Measurements from ENCODE around the gene SPTLC2. TPM values are rescaled to one million over a fixed set of nuclear protein-coding genes. Genes with fewer than 3 reads are reported as not detected.

Gene SPTLC2
- total and polyA plus RNA-seq, 4 donors, result 2.3 to 45.4 (median 20.5) TPM

DNA sequence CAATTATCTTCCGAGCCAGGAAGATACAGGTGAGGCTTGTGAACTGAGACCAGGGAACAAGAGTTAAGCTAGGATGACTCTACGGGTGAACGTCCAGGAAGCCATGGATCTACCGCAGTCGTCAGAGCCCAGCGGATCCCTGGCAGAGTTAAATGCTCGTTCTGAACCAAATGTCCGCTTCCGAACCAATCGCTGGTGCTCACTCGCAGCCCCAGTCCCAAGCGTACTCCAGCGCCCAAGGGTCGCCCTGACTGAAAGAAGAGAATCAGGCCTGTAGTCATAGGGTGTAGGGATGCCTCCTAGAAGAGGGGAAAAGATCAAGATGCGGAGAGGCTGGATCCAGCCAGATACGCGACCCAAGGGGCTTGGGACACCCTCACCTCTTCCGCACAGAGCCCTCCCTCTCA lies 159.3 kb downstream of the SPTLC2 start:
- WGBS, 2 donors, result 0% methylated on average over 18 of the region's 18 CpGs
- no peaks in the 10 kb centered on the region for H3K4me1 ChIP-seq (ENCODE audit: control insufficient read depth in 1 of 2, insufficient read depth in 2 of 2, low read length in 2 of 2)
- ATAC-seq (ENCODE audit: low FRiP score), result peak; percentile 2
- H3K9me3 ChIP-seq (ENCODE audit: control insufficient read depth, low read length), result no peaks in the 10 kb centered on the region
- H3K4me3 ChIP-seq (ENCODE audit: low read length in 2 of 2), result peak overlapping the region; percentile 65 to 79
- no peaks in the 10 kb centered on the region for H3K27me3 ChIP-seq (ENCODE audit: control insufficient read depth in 1 of 2, insufficient read depth in 2 of 2, low read length in 1 of 2)
- H3K36me3 ChIP-seq (ENCODE audit: control insufficient read depth in 1 of 2, insufficient read depth in 2 of 2, low read length in 1 of 2), result peaks cover 1 to 11% of the 10 kb centered on the region in 2 donors
- peak overlapping the region in 1 of 2 donors; percentile 55 for H3K27ac ChIP-seq (ENCODE audit: low read depth in 1 of 2, low read length in 2 of 2)
- peak in 1 of 2 donors; percentile 52 for DNase-seq
- intact Hi-C loops (cut with DNase I), result loop anchor here (5.0 to 10.0 kb wide), 4 partner anchors 90 to 250 kb away; partner anchors contain the start of genes GSTZ1 (in 2 of the 2), POMT2 (in 2 of the 2), ALKBH1 (in 1 of the 2) and SLIRP (in 1 of the 2)

Other genes starting within 250 kb of the SPTLC2 start
- gene TMED8, start 239.5 kb downstream of the SPTLC2 start, total RNA-seq, result 1 to 10 TPM; 8.0 to 9.4 TPM
- 1 to 10 TPM; 2.5 to 4.0 TPM for gene TMED8, start 239.5 kb downstream of the SPTLC2 start, polyA plus RNA-seq
- gene SAMD15, start 239.3 kb downstream of the SPTLC2 start, total RNA-seq, result under 1 TPM; 0.42 to 0.71 TPM
- 1 to 10 TPM in 1 of 2 donors, under 1 TPM in 1; 0.36 to 7.4 TPM for gene SAMD15, start 239.3 kb downstream of the SPTLC2 start, polyA plus RNA-seq
- 1 to 10 TPM in 1 of 2 donors, under 1 TPM in 1; 0.32 to 1.0 TPM for gene NOXRED1, start 193.1 kb downstream of the SPTLC2 start, total RNA-seq
- under 1 TPM in 1 of 2 donors, not detected in 1; 0.13 TPM for gene NOXRED1, start 193.1 kb downstream of the SPTLC2 start, polyA plus RNA-seq
- 10 to 100 TPM; 13.4 to 17.0 TPM for gene VIPAS39, start 159.0 kb downstream of the SPTLC2 start, total RNA-seq
- 10 to 100 TPM in 1 of 2 donors, 1 to 10 TPM in 1; 6.1 to 17.3 TPM for gene VIPAS39, start 159.0 kb downstream of the SPTLC2 start, polyA plus RNA-seq
- 100 to 1,000 TPM in 1 of 2 donors, 10 to 100 TPM in 1; 66.5 to 110 TPM for gene AHSA1, start 158.5 kb downstream of the SPTLC2 start, total RNA-seq
- 10 to 100 TPM; 77.2 to 93.7 TPM for gene AHSA1, start 158.5 kb downstream of the SPTLC2 start, polyA plus RNA-seq
- under 1 TPM in 1 of 2 donors, not detected in 1; 0.39 TPM for gene ISM2, start 117.8 kb downstream of the SPTLC2 start, total RNA-seq
- gene ISM2, start 117.8 kb downstream of the SPTLC2 start, polyA plus RNA-seq, result not detected
- gene ALKBH1, start 91.4 kb upstream of the SPTLC2 start, total RNA-seq, result 10 to 100 TPM in 1 of 2 donors, 1 to 10 TPM in 1; 7.4 to 12.6 TPM
- gene ALKBH1, start 91.4 kb upstream of the SPTLC2 start, polyA plus RNA-seq, result 1 to 10 TPM; 4.6 to 7.2 TPM
- 10 to 100 TPM; 57.3 to 84.4 TPM for gene SLIRP, start 91.5 kb upstream of the SPTLC2 start, total RNA-seq
- 100 to 1,000 TPM; 238 to 453 TPM for gene SLIRP, start 91.5 kb upstream of the SPTLC2 start, polyA plus RNA-seq
- gene SNW1, start 144.5 kb upstream of the SPTLC2 start, total RNA-seq, result 10 to 100 TPM; 51.4 to 60.5 TPM
- 10 to 100 TPM; 57.6 to 60.5 TPM for gene SNW1, start 144.5 kb upstream of the SPTLC2 start, polyA plus RNA-seq
- 1 to 10 TPM; 4.2 to 7.3 TPM for gene ADCK1, start 183.5 kb upstream of the SPTLC2 start, total RNA-seq
- gene ADCK1, start 183.5 kb upstream of the SPTLC2 start, polyA plus RNA-seq, result 1 to 10 TPM; 2.4 to 4.9 TPM

All from aorta (tissue), 5 donors.